ENCODE results near the gene MST1. TPM values are rescaled to one million over a fixed set of nuclear protein-coding genes. Genes with fewer than 3 reads are reported as not detected.

Gene MST1
- total and polyA plus RNA-seq, 2 of the 8 experiments (the other 6 are each of a cell fraction or from before 2014, with no cell fraction given): 6.2 to 9.5 TPM

- TF ChIP-seq ATF3 (IDR thresholded peaks at IDR 0.05; ENCODE audit: insufficient read depth, low read depth, low read length) (no peak), RNF2 (IDR thresholded peaks at IDR 0.05; ENCODE audit: borderline replicate concordance, low read depth, low read length, missing control alignments, poor library complexity, severe bottlenecking) (no peak), SRF (IDR thresholded peaks at IDR 0.05; ENCODE audit: low read depth, low read length) (no peak), CHD7 (IDR thresholded peaks at IDR 0.05; ENCODE audit: insufficient replicate concordance, low read length) (no peak), CREB1 (IDR thresholded peaks at IDR 0.05) (no peak)
These were observed 23.5 kb upstream of the MST1 start (continued) for GRCh38 chr3:49712631-49713317.
